Thoracic aorta (tissue), 2 donors: ENCODE measurements around the gene TMEM129. TPM values are rescaled to one million over a fixed set of nuclear protein-coding genes. Genes with fewer than 3 reads are reported as not detected.

ENCODE experiments used
- ATAC-seq: fragments of 150-250 bp; one replicate; pipeline ENCODE4 v1.8.0; 2017; ENCODE audit warnings: low read depth; ENCODE audit not compliant: insufficient number of reproducible peaks, low FRiP score
- DNase-seq: peaks from one replicate; pipeline ENCODE4 v3.0.0-alpha.2; 2020; ENCODE audit warnings: low spot score
- H3K27ac ChIP-seq, 2 donors: fragments of 200-600 bp; sonication (generic); 1 replicate in 1 of 2; 2 replicates in 1 of 2; pipeline ENCODE4 v1.5.1; 2016; ENCODE audit warnings: mild to moderate bottlenecking in 2 of 2, moderate library complexity in 2 of 2
- H3K27me3 ChIP-seq: fragments of 200-600 bp; sonication (generic); replicated peaks from 2 replicates; pipeline ENCODE4 v1.6.0; 2016; ENCODE audit warnings: mild to moderate bottlenecking; ENCODE audit not compliant: insufficient read depth
- H3K36me3 ChIP-seq: fragments of 200-600 bp; sonication (generic); one replicate; pipeline ENCODE4 v1.5.1; 2016
- H3K4me1 ChIP-seq, 2 donors: fragments of 200-600 bp; sonication (generic); 1 replicate in 1 of 2; 2 replicates in 1 of 2; pipeline versions ENCODE4 v1.5.1 to v1.6.0; 2016; ENCODE audit warnings: low read depth in 2 of 2, mild to moderate bottlenecking in 1 of 2; ENCODE audit not compliant: control insufficient read depth in 1 of 2
- H3K4me3 ChIP-seq: fragments of 200-600 bp; sonication (generic); 2 replicates; pipeline ENCODE4 v1.5.1; 2016; ENCODE audit warnings: mild to moderate bottlenecking
- H3K9me3 ChIP-seq: fragments of 200-600 bp; sonication (generic); 2 replicates; pipeline ENCODE4 v1.5.1; 2016
- CTCF ChIP-seq: fragments of 200-600 bp; sonication (generic); IDR thresholded peaks from one replicate; pipeline ENCODE4 v1.5.1; 2019; ENCODE audit warnings: antibody characterized with exemption
- total RNA-seq, 2 donors: library from RNA; depleted of rRNA; stranded (reverse); fragments of >200 nt; gene quantifications; one replicate each; pipeline versions ENCODE4 v1.1.0 to v1.2.3, GENCODE V29; 2016

Gene TMEM129
- total RNA-seq, 2 donors from 2014 or later: 58.1 to 104 TPM

- no peak overlapping the region for H3K27ac ChIP-seq
- no peak for ATAC-seq
- no peaks in the 10 kb centered on the region for H3K4me1 ChIP-seq
- TF ChIP-seq CTCF: no peak
- H3K4me3 ChIP-seq: no peak overlapping the region
- DNase-seq: no peak
- no peaks in the 10 kb centered on the region for H3K36me3 ChIP-seq
- H3K27me3 ChIP-seq: no peaks in the 10 kb centered on the region
- no peaks in the 10 kb centered on the region for H3K9me3 ChIP-seq
Measured at GRCh38 chr4:1756893-1757779, 36.0 kb upstream of the TMEM129 start.

DNA sequence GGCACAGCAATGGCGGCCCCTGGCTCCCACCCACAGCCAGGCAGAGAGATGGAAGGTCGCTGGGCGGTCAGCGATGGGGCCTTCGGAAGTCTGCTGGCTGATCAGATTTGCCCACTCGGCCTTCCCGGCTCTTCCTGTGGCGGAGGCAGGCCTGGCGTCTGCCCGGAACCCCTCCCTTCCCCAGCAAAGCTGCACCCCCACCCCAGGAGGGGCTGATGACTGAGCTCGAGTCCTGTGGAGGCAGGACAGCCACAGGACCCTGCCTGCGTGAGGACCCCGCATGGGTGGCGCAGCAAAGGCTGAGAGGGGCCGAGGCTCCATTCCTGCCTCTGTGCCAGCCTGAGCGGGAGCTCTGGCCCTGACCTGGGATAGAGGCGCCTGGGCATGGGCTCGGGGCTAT, 35.0 kb upstream of the TMEM129 start:
- DNase-seq: no peak
- no peak overlapping the region for H3K4me3 ChIP-seq
- H3K36me3 ChIP-seq: no peaks in the 10 kb centered on the region
- ATAC-seq: no peak
- H3K27ac ChIP-seq: no peak overlapping the region
- TF ChIP-seq CTCF: no peak
- no peaks in the 10 kb centered on the region for H3K4me1 ChIP-seq
- no peaks in the 10 kb centered on the region for H3K9me3 ChIP-seq
- H3K27me3 ChIP-seq: no peaks in the 10 kb centered on the region

DNA sequence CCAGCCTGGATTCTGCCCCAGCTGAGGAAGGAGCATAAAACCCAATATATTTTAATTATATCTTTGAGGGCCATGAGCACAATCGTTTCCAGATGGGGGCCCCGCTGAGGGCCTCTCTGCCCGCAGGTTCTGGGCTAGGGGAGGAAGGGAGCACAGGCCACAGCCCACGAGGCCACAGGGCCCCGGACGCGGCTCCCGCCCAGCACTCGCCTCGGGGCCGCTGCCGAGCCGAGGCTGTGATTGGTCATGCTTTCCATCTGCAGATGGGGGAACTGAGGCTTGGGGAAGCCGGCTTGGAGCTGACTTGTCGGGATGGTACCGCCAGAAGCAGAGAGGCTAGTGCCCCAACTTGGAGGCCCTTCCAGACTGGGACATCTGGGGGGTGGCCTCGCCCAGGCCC, 34.2 kb upstream of the TMEM129 start:
- DNase-seq: no peak
- no peak for TF ChIP-seq CTCF
- no peak for ATAC-seq
- Histone ChIP-seq H3K27ac (no peak overlapping the region), H3K4me1 (no peaks in the 10 kb centered on the region), H3K9me3 (no peaks in the 10 kb centered on the region), H3K4me3 (no peak overlapping the region), H3K27me3 (no peaks in the 10 kb centered on the region), H3K36me3 (no peaks in the 10 kb centered on the region)

DNA sequence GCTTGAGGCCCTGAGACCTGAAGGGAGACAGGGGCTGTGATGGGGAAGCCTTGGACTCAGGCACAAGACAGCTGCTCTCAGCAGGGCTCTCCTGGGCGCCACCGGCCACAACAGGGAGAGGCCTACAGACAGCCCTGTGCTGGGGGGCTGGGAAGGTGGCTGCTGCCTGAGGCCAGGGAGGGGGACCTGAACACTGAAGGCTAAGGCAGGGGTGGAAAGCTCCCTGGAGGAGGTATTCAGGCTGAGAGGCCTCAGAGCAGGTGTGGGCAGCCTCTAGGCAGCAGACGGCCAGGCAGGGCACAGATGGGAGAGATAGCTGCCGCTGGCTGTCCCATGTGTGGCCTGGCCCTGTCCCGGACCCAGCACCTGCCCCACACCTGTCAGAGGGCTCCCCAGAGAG, 33.2 kb upstream of the TMEM129 start:
- Histone ChIP-seq H3K9me3 (no peaks in the 10 kb centered on the region), H3K27ac (no peak overlapping the region)

More for the DNA sequence above, 33.2 kb upstream of the TMEM129 start:
- TF ChIP-seq CTCF: no peak
- no peak for DNase-seq
- H3K27me3 ChIP-seq: no peaks in the 10 kb centered on the region
- H3K4me1 ChIP-seq: no peaks in the 10 kb centered on the region
- H3K36me3 ChIP-seq: no peaks in the 10 kb centered on the region
- no peak for ATAC-seq
- no peak overlapping the region for H3K4me3 ChIP-seq
